HG03575 (cell line): ENCODE data around the gene GAPVD1.
"Not testable (repeated sequence)": the region's sequence is repeated elsewhere in the genome, so short reads cannot be mapped to it uniquely, and the experiment has no call there.

Experiments
- ATAC-seq: cut with Tn5 transposase; IDR thresholded peaks from one replicate; pipeline ENCODE4 v1.9.1; 2021; ENCODE audit not compliant: unreplicated experiment, insufficient number of reproducible peaks, low FRiP score; ENCODE audit errors: extremely low read depth

GAPVD1 gene

DNA sequence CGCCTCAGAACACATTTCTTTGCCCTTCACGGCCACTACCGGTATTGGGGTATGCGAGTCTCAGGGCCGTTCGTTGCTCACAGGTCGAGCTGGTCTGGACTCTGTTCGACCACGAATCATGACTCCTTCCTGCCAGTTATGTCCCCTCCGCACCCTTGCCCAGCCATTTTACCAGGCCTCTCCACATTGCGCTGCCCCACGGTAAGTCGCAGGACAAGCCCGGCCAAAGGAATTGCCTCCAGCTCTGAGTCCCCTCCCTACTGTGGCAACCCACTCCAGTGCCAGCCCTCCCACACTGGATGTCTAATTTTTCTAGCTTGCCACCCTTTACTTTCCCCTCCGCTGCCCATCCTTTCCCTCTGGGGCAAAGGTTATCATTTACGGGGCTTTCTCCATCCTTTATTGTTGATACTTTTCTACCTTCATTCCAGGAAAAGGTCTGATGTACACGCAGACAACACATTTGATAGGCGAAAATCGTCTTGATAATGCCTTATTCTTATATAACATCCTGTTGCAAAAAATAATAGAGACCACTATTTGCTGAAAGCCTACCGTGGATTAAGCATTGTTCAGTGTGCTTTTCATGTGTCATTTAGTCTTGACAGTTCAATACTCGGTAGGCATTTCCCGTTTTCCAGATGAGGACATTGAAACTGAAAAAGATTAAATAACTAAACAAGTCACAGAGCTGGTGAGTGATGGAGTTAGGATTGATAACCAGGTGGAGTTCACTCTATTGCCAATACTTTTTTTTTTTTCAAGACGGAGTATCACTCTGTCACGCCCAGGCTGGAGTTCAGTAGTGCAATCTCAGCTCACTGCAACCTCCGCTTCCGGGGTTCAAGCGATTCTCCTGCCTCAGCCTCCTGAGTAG is 19.5 kb upstream of the GAPVD1 start:
- ATAC-seq = peak; percentile 3

DNA sequence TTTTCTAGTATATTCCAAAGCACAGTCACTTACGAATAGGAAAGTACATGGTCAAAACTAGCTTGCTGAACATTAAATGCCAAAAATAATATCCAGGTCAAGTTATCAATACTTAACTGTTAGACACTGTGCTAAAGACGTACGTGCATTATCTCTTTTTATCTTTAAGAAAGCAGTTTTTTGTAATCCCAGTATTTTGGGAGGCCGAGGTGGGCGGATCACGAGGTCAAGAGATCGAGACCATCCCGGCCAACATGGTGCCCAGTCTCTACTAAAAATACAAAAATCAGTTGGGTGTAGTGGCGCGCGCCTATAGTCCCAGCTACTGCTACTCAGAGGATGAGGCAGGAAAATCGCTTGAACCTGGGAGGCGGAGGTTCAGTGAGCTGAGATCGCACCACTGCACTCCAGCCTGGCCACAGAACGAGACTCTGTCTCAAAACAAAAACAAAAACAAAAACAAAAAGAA is 17.8 kb upstream of the GAPVD1 start:
- no peak for ATAC-seq

DNA sequence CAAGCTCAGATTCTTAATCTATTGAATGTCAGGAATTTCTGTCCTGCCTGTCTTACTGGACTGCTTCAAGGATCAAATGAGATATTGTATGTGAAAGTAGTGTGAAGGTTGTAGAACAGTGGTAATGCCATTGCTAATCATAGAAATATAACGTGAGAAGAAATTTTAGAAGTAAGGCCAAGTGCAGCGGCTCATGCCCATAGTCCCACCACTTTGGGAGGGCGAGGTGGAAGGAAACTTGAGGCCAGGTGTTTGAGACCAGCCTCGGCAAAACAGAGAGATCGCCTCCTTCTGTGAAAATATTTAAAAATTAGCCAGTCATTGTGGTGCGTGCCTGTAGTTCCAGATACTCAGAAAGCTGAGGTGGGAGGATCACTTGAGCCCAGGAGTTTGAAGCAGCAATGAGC is 15.4 kb upstream of the GAPVD1 start:
- ATAC-seq = no peak

DNA sequence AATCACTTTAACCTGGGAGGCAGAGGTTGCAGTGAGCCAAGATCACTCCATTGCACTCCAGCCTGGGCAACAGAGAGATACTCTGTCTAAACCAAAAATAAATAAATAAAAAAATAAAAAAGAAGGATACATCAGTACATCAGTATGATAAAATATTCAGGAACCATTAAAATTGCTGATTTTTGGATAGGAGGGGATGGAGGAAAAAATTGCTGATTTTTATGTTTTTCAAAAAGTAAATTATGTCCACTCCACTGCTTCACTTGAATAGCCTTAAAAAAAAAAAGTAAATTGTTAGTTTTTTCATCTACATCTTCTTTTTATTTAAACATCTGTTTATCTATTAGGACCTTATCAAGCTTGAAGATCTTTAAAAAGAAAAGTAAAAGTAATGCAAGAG is 7.4 kb upstream of the GAPVD1 start:
- no peak for ATAC-seq

DNA sequence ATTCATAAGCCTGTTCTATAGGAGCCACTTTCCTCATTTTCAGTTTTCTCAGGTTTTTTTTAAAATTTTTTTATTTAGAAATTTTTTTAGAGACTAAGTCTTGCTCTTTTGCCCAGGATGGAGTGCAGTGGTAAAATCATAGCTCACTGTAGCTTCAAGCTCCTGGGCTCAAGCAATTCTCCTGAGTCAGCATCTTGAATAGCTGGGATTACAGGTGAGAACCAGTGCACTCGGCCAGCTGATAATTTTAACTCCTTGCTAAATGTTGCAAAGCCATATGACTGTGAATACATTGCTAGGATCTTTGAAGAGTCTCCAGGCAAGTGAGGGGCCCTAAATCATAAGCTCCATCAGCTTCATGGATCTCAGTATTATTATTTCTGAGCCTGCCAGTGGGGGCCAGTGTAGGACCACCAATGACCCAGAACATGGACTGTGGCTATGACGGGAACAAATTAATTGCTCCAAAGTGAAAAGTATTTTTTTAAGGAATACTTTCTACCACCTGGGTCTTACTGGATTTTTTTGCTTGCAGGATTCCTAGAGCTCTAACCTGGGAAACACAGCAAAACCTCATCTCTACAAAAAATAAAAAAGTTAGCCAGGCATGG is 5.7 kb upstream of the GAPVD1 start:
- no peak for ATAC-seq

DNA sequence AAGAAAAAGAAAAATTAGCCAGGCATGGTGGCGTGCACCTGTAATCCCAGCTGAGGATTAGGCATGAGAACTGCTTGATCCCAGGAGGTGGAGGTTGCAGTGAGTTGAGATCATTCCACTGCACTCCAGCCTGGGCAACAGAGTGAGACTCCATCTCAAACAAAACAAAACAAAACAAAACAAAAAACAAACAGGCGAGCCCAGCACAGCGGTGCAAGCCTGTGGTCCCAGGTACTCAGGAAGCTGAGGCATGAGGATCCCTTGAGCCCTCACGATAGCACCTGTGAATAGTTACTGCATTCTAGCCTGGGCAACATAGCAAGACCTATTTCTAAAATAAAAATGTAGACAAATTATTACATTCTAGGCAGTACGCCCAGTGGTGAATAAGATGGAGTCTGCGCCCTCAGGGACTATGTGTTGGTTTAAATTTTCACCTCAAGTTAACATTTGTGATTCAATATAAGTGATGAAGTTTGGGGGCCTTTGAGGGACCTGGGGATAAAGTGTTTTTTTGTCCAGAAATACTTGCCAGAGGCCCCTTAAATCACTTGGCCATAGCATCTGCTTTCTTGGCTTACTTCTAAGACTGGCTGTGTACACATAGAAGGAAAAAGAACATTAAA is 3.4 kb upstream of the GAPVD1 start:
- ATAC-seq = no peak

DNA sequence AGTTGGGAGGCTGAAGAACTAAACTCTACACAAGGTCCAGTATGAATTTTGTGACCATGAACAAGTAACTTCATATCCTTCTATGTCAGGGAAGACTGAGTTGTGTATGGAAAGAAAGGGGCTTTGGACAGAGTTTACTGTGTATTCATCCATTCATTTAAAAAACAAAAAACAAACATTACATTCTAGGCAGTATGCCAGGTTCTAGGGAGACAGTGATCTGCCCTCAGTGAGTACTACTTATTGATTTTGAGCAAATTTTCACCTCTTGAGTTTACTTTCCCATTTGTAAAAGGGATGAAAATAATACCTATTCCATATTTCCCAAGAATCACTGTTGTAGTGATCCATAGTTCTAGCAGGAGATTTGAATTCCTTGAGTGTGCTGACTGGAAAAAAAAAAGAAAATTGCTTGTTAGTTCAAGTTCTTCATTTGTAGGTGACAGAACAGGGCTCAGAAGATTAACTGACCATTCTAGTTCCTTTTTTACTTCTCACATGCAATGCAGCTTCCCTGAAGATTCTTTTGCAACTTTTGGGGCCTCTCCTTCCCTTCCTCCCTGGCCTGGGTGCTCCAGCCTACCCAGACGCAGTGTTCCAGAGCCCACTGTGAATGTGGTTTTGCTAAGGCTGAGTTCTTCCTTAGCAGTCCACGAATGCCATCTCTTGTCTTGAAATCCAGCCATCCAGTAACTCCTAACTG is 2.6 kb upstream of the GAPVD1 start:
- no peak for ATAC-seq

DNA sequence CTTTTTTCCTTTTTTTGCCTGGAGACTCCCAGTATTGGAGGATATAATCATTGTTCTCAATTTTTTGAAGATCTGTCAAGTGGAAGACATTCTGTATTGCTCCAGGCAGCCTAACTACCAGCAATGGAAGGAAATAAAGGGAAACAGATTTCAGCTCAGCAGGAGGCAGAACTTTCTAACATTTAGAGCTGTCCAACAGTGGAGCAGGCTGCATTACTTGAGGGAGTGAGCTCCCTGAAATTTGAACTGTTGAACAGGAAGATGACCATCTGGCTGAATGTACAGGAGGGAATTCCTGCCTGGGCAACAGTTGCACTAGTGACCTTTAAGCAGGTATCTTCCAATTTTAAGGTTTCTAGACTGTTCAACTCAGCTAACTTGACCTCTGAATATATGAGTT is 1.1 kb upstream of the GAPVD1 start:
- no peak for ATAC-seq

DNA sequence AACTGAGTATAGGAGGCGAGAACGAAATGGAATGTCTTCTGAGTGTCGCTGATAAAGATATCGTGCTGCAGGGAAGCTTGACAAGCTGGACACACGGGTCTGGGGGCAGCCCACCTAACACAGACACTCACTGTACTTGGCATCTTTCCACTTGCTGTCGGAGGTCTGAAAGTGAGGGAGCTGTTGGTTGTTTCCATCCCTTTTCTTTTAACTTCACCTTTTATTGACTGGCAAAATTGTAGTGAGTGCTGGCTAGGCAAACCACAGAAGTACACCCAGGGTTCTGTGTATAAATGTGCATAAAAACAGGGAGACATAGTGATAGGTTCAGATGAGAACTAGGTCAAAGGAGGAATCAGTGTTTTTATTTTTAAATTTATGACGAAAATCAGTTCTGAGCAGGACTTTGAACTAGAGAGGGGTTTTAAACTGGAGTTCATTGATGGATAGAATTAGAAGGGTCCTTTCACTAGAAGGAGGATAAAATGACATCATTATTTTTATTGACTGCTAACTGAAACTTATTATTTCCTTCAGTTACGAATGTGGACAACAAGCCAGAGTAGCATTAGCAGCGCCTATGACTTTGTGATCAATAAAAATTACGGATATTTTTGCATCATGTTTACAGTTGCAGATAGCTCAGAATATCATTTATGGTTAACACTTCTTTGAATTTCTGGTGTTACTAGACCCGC is 817 bp downstream of the GAPVD1 start:
- no peak for ATAC-seq

DNA sequence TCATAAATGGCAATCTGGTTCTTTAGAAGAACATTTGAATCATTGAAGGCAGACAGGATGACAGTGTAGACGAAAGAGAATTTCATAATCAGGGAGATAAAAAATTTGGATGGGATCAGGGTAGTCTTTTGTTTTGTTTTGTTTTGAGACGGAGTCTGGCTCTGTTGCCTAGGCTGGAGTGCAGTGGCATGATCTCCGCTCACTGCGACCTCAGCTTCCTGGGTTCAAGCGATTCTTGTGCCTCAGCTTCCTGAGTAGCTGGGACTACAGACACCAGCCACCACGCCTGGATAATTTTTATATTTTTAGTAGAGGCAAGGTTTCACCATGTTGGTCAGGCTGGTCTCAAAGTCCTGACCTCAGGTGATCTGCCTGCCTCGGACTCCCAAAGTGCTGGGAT is 2.4 kb downstream of the GAPVD1 start:
- not testable (repeated sequence) for ATAC-seq

DNA sequence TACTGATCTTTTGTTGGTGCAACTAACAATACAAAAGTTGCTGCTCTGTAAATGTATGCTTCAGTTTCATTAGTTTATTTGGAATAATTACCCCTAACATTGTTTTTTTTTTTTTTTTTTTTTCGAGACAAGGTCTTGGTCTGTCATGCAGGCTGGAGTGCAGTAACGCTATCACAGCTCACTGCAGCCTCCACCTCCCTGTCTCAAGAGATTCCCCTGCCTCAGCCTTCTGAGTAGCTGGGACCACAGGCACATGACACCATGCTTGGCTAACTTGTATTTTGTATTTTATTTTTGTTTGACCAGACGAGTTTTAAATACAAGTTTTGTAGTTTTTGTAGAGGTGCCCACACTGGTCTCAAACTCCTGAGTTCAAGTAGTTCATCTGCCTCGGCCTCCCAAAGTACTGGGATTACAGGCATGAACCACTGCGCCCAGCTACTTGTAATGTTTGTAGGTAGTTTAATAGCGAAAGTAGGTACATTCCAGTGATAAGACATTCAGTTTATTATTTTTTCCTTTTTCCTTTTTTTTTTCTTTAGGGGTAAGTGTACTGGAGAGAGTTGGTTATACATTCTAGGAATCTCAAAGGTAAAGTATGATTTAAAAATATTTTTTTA is 6.9 kb downstream of the GAPVD1 start:
- no peak for ATAC-seq

DNA sequence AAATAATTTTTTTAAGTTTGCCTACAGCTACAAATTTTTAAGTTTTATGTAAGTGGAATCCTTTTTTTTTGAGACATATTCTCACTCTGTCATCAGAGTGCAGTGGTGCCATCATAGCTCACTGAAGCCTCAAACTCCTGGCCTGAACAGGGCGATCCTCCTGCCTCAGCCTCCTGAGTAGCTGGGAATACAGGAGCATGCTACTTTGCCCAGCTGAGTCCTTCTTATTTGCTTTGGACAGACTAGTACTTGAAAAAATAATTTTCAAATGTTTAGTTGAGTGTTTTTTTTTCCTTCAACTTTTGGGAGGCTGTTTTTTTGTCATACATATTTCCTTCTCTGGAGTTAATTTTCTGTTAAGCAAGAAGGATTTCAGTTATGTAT is 7.4 kb downstream of the GAPVD1 start:
- no peak for ATAC-seq

DNA sequence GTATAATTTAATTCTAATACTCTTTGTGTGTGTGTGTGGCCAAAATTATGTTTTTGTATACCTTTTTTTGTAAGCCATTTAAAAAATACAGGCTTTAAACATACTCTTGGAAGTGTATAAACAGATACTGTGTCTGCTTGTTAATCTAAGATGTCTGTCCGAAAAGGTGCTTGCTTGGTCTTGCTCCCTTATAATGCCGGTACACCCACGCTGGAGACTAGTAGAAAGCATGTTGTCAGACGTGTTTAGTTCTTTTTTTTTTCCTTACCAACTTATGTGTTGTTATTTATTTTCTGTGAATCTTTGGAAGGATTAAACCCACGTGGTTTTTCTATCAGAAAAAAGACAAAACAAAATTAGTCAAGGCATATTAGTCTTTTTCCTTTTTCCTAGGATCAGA is 9.5 kb downstream of the GAPVD1 start:
- ATAC-seq = no peak

DNA sequence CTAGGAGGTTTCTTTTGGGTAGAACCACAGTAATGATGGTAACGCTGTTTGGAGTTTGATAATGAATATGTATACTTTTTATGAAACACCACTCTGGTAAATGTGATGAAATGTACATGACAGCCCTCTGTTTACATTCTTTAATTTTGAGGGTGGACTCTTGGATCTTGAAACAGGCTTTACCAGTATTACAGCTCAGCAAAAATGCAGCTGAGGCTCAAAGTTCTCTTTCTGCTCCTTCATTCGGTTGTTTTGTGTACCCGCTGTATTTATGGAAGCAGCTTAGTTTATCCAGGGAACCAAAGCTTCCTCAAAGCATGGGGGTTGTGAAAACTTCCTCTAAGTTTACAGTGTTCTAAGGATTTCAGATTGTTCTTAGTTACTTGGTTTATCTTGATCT is 11.1 kb downstream of the GAPVD1 start:
- no peak for ATAC-seq

DNA sequence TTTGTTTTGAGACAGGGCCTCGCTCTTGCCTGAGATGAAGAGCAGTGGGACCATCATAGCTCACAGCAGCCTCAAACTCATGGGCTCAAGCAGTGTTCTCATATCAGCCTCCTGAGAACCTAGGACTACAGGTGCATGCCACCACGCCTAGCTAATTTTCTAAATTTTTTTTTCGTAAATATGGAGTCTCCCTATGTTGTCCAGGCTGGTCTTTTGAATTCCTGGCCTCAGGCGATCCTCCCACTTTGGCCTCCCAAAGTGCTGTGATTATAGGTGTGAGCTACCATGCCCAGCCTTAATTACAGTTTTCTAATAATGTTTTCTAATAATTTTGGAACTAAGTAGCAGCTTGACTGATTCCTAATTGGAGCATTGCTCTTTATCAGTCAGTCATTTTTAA is 15.1 kb downstream of the GAPVD1 start:
- ATAC-seq = no peak

DNA sequence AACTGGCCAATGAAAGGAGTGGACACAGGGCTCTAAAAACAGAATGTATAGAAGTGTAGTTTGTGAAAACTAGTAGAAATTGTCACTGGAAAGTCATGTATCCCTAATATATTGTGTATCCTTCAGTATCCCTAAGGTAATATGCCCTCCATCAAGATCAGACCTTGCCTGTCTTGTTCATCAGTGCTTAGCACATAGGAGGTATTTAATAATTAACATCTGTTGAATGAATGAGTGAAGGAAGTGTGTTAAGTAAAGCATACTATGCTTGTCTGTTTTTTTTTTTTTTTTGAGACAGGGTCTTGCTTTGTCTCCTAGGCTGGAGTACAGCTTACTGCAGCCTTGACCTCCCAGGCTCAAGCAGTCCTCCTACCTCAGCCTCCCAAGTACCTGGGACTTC is 15.8 kb downstream of the GAPVD1 start:
- no peak for ATAC-seq

DNA sequence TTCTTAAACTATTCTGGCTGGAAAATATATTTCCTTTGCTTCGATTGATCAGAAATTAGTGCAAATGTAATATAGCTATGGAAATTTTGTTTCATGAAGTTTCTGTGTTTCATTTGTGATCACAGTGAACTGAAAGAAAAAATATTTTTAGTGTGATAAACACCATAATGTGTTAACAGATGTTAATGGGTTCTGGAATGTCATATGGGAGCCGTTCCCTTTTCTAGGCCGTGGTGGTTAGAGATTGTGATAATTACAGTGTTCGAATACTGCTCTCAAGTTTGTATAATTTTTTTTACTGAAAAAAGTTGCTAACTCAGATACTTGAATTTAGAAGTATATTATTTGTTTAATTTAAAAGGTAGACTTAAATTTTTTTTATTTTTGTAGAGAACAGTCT is 19.3 kb downstream of the GAPVD1 start:
- no peak for ATAC-seq

DNA sequence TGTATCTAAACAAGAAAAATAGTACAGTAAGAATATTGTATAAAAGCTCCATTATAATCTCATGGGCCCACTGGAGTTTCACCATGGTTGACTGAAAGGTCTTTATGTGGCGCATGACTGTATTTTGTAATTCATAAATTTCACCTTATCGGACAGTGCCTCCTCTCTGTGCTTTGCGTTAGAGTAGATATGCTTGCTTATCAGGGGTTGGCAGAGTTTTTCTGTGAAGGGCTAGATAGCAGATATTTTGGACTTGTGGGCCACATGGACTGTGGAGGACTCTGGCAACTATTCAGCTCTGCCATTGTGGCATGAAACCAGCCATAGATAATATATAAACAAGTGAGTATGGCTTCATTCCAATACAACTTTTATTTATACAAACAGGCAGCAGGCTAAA is 23.2 kb downstream of the GAPVD1 start:
- ATAC-seq = no peak
